Measurements from ENCODE around the gene STAMBP.
"Not testable (repeated sequence)": the region's sequence is repeated elsewhere in the genome, so short reads cannot be mapped to it uniquely, and the experiment has no call there.

STAMBP gene

GRCh38 chr2:73901143-73901542 is 72.4 kb downstream of the STAMBP start:
- Histone ChIP-seq H3K27ac (no peak overlapping the region), H3K4me3 (no peak overlapping the region), H3K9me3 (ENCODE audit: low read depth, low read length) (no peaks in the 10 kb centered on the region), H3K36me3 (ENCODE audit: insufficient read depth, low read length) (0 out of 2 replicates have a peak, but pooled peaks cover 3% of the 10 kb centered on the region), H3K9ac (ENCODE audit: insufficient read length) (no peak overlapping the region)
- DNase-seq (ENCODE audit: low read depth, low spot score), result no peak
- TF ChIP-seq FOXP2 (optimal IDR thresholded peaks at IDR 0.05; ENCODE audit: control extremely low read depth, extremely low read length, insufficient read depth) (no peak), EZH2 (IDR thresholded peaks at IDR 0.05) (no peak), POLR2AphosphoS5 (IDR thresholded peaks at IDR 0.05; ENCODE audit: borderline replicate concordance, low read depth, low read length) (no peak)

GRCh38 chr2:73902284-73902683 is 73.5 kb downstream of the STAMBP start:
- Histone ChIP-seq H3K27ac (no peak overlapping the region), H3K4me3 (no peak overlapping the region), H3K36me3 (ENCODE audit: insufficient read depth, low read length) (0 out of 2 replicates have a peak, but pooled peaks cover 3% of the 10 kb centered on the region), H3K9ac (ENCODE audit: insufficient read length) (no peak overlapping the region), H3K9me3 (ENCODE audit: low read depth, low read length) (no peaks in the 10 kb centered on the region)
- DNase-seq (ENCODE audit: low read depth, low spot score), result no peak
- no peak for TF ChIP-seq FOXP2 (optimal IDR thresholded peaks at IDR 0.05; ENCODE audit: control extremely low read depth, extremely low read length, insufficient read depth)
- TF ChIP-seq EZH2 (IDR thresholded peaks at IDR 0.05), result no peak
- no peak for TF ChIP-seq POLR2AphosphoS5 (IDR thresholded peaks at IDR 0.05; ENCODE audit: borderline replicate concordance, low read depth, low read length)

DNA sequence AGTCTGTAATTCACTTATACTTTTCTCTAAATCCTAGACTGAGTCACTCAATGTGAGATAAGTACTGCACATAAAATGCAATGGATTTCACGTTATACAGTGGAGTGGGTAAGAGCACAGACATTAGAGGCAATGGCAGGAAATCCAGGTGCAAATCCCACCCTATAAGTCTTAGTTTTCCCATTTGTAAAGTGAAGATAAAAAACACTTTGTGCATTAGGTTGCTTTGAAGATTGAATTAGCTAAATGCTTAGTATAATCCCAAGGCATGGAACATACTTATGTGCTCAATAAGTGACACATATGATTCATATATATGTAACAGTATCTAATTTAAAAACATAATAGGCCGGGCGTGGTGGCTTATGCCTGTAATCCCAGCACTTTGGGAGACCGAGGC is 74.6 kb downstream of the STAMBP start:
- Histone ChIP-seq H3K36me3 (ENCODE audit: insufficient read depth, low read length) (0 out of 2 replicates have a peak, but pooled peaks cover 3% of the 10 kb centered on the region), H3K9ac (ENCODE audit: insufficient read length) (no peak overlapping the region), H3K27ac (no peak overlapping the region), H3K9me3 (ENCODE audit: low read depth, low read length) (no peaks in the 10 kb centered on the region), H3K4me3 (no peak overlapping the region)
- no peak for DNase-seq (ENCODE audit: low read depth, low spot score)
- TF ChIP-seq FOXP2 (optimal IDR thresholded peaks at IDR 0.05; ENCODE audit: control extremely low read depth, extremely low read length, insufficient read depth) (no peak), POLR2AphosphoS5 (IDR thresholded peaks at IDR 0.05; ENCODE audit: borderline replicate concordance, low read depth, low read length) (no peak), EZH2 (IDR thresholded peaks at IDR 0.05) (no peak)

GRCh38 chr2:73903949-73904613 is 75.3 kb downstream of the STAMBP start:
- not testable (repeated sequence) for H3K36me3 ChIP-seq (ENCODE audit: insufficient read depth, low read length); H3K27ac ChIP-seq; H3K4me3 ChIP-seq; H3K9ac ChIP-seq (ENCODE audit: insufficient read length); DNase-seq (ENCODE audit: low read depth, low spot score); H3K9me3 ChIP-seq (ENCODE audit: low read depth, low read length)

DNA sequence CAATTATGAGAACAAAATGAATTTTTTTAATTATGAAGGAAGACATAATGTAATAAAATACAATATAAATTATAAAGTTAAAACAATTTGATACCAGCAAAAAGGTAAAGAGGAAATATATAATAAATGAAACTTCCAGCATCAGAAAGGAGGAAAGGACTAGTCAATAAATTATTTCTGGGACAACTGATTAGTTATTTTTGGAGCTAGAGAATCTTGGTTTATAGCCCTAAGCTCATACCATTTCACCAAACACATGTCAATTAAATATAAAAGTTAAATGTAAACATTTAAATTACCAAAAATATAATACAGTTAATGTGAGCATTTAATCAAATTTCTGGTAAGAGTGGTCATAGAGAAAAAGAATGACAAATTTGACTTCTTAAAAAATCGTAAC is 76.2 kb downstream of the STAMBP start:
- no peak overlapping the region for H3K27ac ChIP-seq
- H3K9me3 ChIP-seq (ENCODE audit: low read depth, low read length), result no peaks in the 10 kb centered on the region
- H3K36me3 ChIP-seq (ENCODE audit: insufficient read depth, low read length), result 0 out of 2 replicates have a peak, but pooled peaks cover 3% of the 10 kb centered on the region
- DNase-seq (ENCODE audit: low read depth, low spot score), result no peak
- no peak overlapping the region for H3K9ac ChIP-seq (ENCODE audit: insufficient read length)
- TF ChIP-seq EZH2 (IDR thresholded peaks at IDR 0.05) (no peak), POLR2AphosphoS5 (IDR thresholded peaks at IDR 0.05; ENCODE audit: borderline replicate concordance, low read depth, low read length) (no peak), FOXP2 (optimal IDR thresholded peaks at IDR 0.05; ENCODE audit: control extremely low read depth, extremely low read length, insufficient read depth) (no peak)
- no peak overlapping the region for H3K4me3 ChIP-seq

GRCh38 chr2:73906847-73907505 is 78.2 kb downstream of the STAMBP start:
- DNase-seq (ENCODE audit: low read depth, low spot score), result no peak
- Histone ChIP-seq H3K9ac (ENCODE audit: insufficient read length) (no peak overlapping the region), H3K27ac (no peak overlapping the region), H3K4me3 (no peak overlapping the region), H3K36me3 (ENCODE audit: insufficient read depth, low read length) (0 out of 2 replicates have a peak, but pooled peaks cover 3% of the 10 kb centered on the region), H3K9me3 (ENCODE audit: low read depth, low read length) (no peaks in the 10 kb centered on the region)
- TF ChIP-seq POLR2AphosphoS5 (IDR thresholded peaks at IDR 0.05; ENCODE audit: borderline replicate concordance, low read depth, low read length) (no peak), FOXP2 (optimal IDR thresholded peaks at IDR 0.05; ENCODE audit: control extremely low read depth, extremely low read length, insufficient read depth) (no peak), EZH2 (IDR thresholded peaks at IDR 0.05) (no peak)

GRCh38 chr2:73907840-73908452 is 79.2 kb downstream of the STAMBP start:
- DNase-seq (ENCODE audit: low read depth, low spot score), result no peak
- TF ChIP-seq POLR2AphosphoS5 (IDR thresholded peaks at IDR 0.05; ENCODE audit: borderline replicate concordance, low read depth, low read length) (no peak), FOXP2 (optimal IDR thresholded peaks at IDR 0.05; ENCODE audit: control extremely low read depth, extremely low read length, insufficient read depth) (no peak), EZH2 (IDR thresholded peaks at IDR 0.05) (no peak)

GRCh38 chr2:73908689-73909652 is 80.2 kb downstream of the STAMBP start:
- no peak for DNase-seq (ENCODE audit: low read depth, low spot score)
- Histone ChIP-seq H3K9ac (ENCODE audit: insufficient read length) (no peak overlapping the region), H3K9me3 (ENCODE audit: low read depth, low read length) (no peaks in the 10 kb centered on the region), H3K27ac (no peak overlapping the region), H3K4me3 (no peak overlapping the region), H3K36me3 (ENCODE audit: insufficient read depth, low read length) (no peaks in the 10 kb centered on the region)
- TF ChIP-seq POLR2AphosphoS5 (IDR thresholded peaks at IDR 0.05; ENCODE audit: borderline replicate concordance, low read depth, low read length) (no peak), EZH2 (IDR thresholded peaks at IDR 0.05) (no peak), FOXP2 (optimal IDR thresholded peaks at IDR 0.05; ENCODE audit: control extremely low read depth, extremely low read length, insufficient read depth) (no peak)

More at GRCh38 chr2:73907840-73908452, 79.2 kb downstream of the STAMBP start:
- no peaks in the 10 kb centered on the region for H3K36me3 ChIP-seq (ENCODE audit: insufficient read depth, low read length)
- H3K4me3 ChIP-seq, result no peak overlapping the region
- no peaks in the 10 kb centered on the region for H3K9me3 ChIP-seq (ENCODE audit: low read depth, low read length)
- no peak overlapping the region for H3K27ac ChIP-seq
- no peak overlapping the region for H3K9ac ChIP-seq (ENCODE audit: insufficient read length)
